GM12878 (cell line): ENCODE measurements around the gene IMMP2L. TPM values are rescaled to one million over a fixed set of nuclear protein-coding genes. Genes with fewer than 3 reads are reported as not detected.
"Not testable (repeated sequence)": the region's sequence is repeated elsewhere in the genome, so short reads cannot be mapped to it uniquely, and the experiment has no call there.

Experiments used
- ATAC-seq: fragments of 200-7000 bp; cut with Tn5 transposase; 3 replicates; pipeline ENCODE4 v1.9.1; 2020; ENCODE audit warnings: mild to moderate bottlenecking, moderate library complexity
- BruUV-seq: library from RNA; stranded (reverse); fragments of 400-500 nt; replicated peaks from 2 replicates; lab custom pipeline; 2021; lab: Mats Ljungman, UMichigan
- CTCF ChIA-PET: fragments of 300-600 bp; sonication (Branson Sonifier 250); formaldehyde crosslinking; extraction: SDS; loops from one replicate; lab custom pipeline; 2021; ENCODE audit warnings: inconsistent platforms; lab: Yijun Ruan, JAX
- POLR2A ChIA-PET: fragments of 350-600 bp; formaldehyde crosslinking; extraction: SDS; loops from one replicate; lab custom pipeline; 2021; ENCODE audit warnings: inconsistent platforms; lab: Charles Lee
- RAD21 ChIA-PET: fragments of 300-600 bp; sonication (Branson Sonifier 250); formaldehyde crosslinking; loops from one replicate; lab custom pipeline; 2023; ENCODE audit warnings: antibody characterized with exemption; ENCODE audit not compliant: unreplicated experiment; lab: Charles Lee
- SMC1A ChIA-PET: fragments of 300-600 bp; sonication (Branson Sonifier 250); formaldehyde crosslinking; loops from one replicate; lab custom pipeline; 2023; ENCODE audit not compliant: unreplicated experiment, uncharacterized antibody; lab: Charles Lee
- DNase-seq: peaks from one replicate; pipeline ENCODE4 v3.0.0-alpha.2; 2011; ENCODE audit warnings: low read depth, low spot score
- FAIRE-seq: peaks from 3 replicates; lab custom pipeline; 2011; peaks lifted over from hg19 to GRCh38; lab: Jason Lieb, UNC
- H2AFZ ChIP-seq: 2 replicates; pipeline ENCODE4 v1.6.0; 2011; ENCODE audit warnings: low read depth, low read length, control low read depth; ENCODE audit not compliant: control insufficient read depth
- H3K27ac ChIP-seq: 2 replicates; pipeline ENCODE4 v1.5.1; 2011; ENCODE audit warnings: control low read depth; ENCODE audit not compliant: control insufficient read depth, insufficient read depth
- H3K27me3 ChIP-seq, 2 experiments: replicated peaks in 1 of 2; 2 replicates each; pipeline versions ENCODE4 v1.6.0 to v1.6.1; 2011; ENCODE audit warnings: low read length in 1 of 2; ENCODE audit not compliant: control insufficient read depth in 2 of 2, insufficient read depth in 2 of 2
- H3K36me3 ChIP-seq, 2 experiments: 2 replicates each; pipeline ENCODE4 v1.5.1; 2011; ENCODE audit warnings: low read length in 1 of 2; ENCODE audit not compliant: control insufficient read depth in 2 of 2, insufficient read depth in 2 of 2
- H3K4me1 ChIP-seq: 2 replicates; pipeline ENCODE4 v1.6.1; 2011; ENCODE audit warnings: mild to moderate bottlenecking, low read length, moderate library complexity, mixed read lengths; ENCODE audit not compliant: control insufficient read depth, insufficient read depth
- H3K4me2 ChIP-seq: 2 replicates; pipeline ENCODE4 v1.6.0; 2011; ENCODE audit warnings: control low read depth; ENCODE audit not compliant: control insufficient read depth, insufficient read depth
- H3K4me3 ChIP-seq: fragments of 200-600 bp; sonication (generic); 2 replicates; pipeline ENCODE4 v1.5.1; 2016
- H3K79me2 ChIP-seq: 2 replicates; pipeline ENCODE4 v1.6.0; 2011; ENCODE audit warnings: low read length; ENCODE audit not compliant: control insufficient read depth, insufficient read depth
- H3K9ac ChIP-seq: 2 replicates; pipeline ENCODE4 v1.8.0; 2011; ENCODE audit warnings: low read length, control low read depth, mixed read lengths; ENCODE audit not compliant: control insufficient read depth, insufficient read depth
- H3K9me3 ChIP-seq: replicated peaks from 3 replicates; pipeline ENCODE4 v1.5.1; 2011; ENCODE audit warnings: mild to moderate bottlenecking, low read length; ENCODE audit not compliant: control insufficient read depth, insufficient read depth
- H4K20me1 ChIP-seq: 2 replicates; pipeline ENCODE4 v1.6.0; 2011; ENCODE audit not compliant: control insufficient read depth, insufficient read depth
- BRCA1 ChIP-seq: IDR thresholded peaks from 2 replicates; pipeline ENCODE4 v1.6.1; 2011; ENCODE audit warnings: low read depth, low read length, improper control_type of control experiment
- E2F8 ChIP-seq: fragments of 450-650 bp; IDR thresholded peaks from 2 replicates; pipeline ENCODE4 v1.6.1; 2018; ENCODE audit warnings: mild to moderate bottlenecking, low read depth, moderate library complexity; ENCODE audit not compliant: partially characterized antibody
- MEF2A ChIP-seq: IDR thresholded peaks from 2 replicates; pipeline ENCODE4 v1.6.1; 2011; ENCODE audit warnings: low read depth, mild to moderate bottlenecking, low read length, moderate library complexity; ENCODE audit not compliant: insufficient read depth
- MEF2B ChIP-seq: fragments of 450-650 bp; IDR thresholded peaks from 2 replicates; pipeline ENCODE4 v1.6.1; 2018; ENCODE audit warnings: mild to moderate bottlenecking, moderate library complexity; ENCODE audit not compliant: partially characterized antibody, poor library complexity, severe bottlenecking
- MLLT1 ChIP-seq: fragments of 450-650 bp; IDR thresholded peaks from 2 replicates; pipeline ENCODE4 v1.6.1; 2016; ENCODE audit warnings: mild to moderate bottlenecking
- STAT3 ChIP-seq: IDR thresholded peaks from 2 replicates; pipeline ENCODE4 v1.6.1; 2011; ENCODE audit warnings: low read depth, low read length, improper control_type of control experiment
- TCF3 ChIP-seq: IDR thresholded peaks from 2 replicates; pipeline ENCODE4 v1.6.1; 2012; ENCODE audit warnings: low read depth, mild to moderate bottlenecking, low read length, borderline replicate concordance; ENCODE audit not compliant: insufficient read depth
- YY1 ChIP-seq: IDR thresholded peaks from 2 replicates; pipeline ENCODE4 v1.6.1; 2011; ENCODE audit warnings: low read depth, mild to moderate bottlenecking, low read length
- ZBTB4 ChIP-seq: fragments of 450-650 bp; formaldehyde crosslinking; IDR thresholded peaks from 2 replicates; pipeline ENCODE4 v1.4.0; 2022; ENCODE audit warnings: mild to moderate bottlenecking, moderate library complexity
- ZNF274 ChIP-seq: IDR thresholded peaks from one replicate; pipeline ENCODE4 v1.8.0; 2011; ENCODE audit not compliant: insufficient read length, insufficient read depth
- ZNF687 ChIP-seq: fragments of 450-650 bp; IDR thresholded peaks from 2 replicates; pipeline ENCODE4 v1.6.1; 2017; ENCODE audit warnings: mild to moderate bottlenecking, moderate library complexity
- WGBS: methylation state at CpG from one replicate; pipeline ENCODE4 v1.1.6; 2016; ENCODE audit warnings: low lambda C conversion rate; ENCODE audit not compliant: insufficient replicate concordance, insufficient coverage; ENCODE audit errors: missing lambda C conversion rate; 5-methylcytosine and 5-hydroxymethylcytosine counted together
- in situ Hi-C: fragments of 300-500 bp; cut with MboI; formaldehyde crosslinking; loops from 9 replicates; pipeline ENCODE4 v1.14.3; 2018; ENCODE audit warnings: mixed read lengths
- intact Hi-C: fragments of 100-400 bp; cut with micrococcal nuclease; formaldehyde crosslinking; loops from one replicate; pipeline ENCODE4 v1.14.2; 2022; ENCODE audit not compliant: unreplicated experiment
- polyA plus RNA-seq, 11 experiments: library from polyadenylated mRNA; depleted of rRNA in 4 of 11; unstranded in 6 of 11; stranded (reverse) in 5 of 11; fragments of >200 nt; fragmentation: Nextera tagmentation in 4 of 11; fragmentation: Illumina TruSeq in 1 of 11; extraction: Ambion mirVana in 4 of 11; extraction: Trizol in 1 of 11; gene quantifications; 1 replicate in 1 of 11; 2 replicates in 10 of 11; pipeline versions ENCODE4 v1.2.1 to v1.2.3, GENCODE V29; 2011 to 2016; ENCODE audit warnings: inconsistent platforms in 2 of 11, missing spikeins in 2 of 11, low read depth in 1 of 11
- total RNA-seq, 4 experiments: library from RNA; depleted of rRNA in 3 of 4; stranded (reverse); fragments of >200 nt in 3 of 4; fragmentation: Illumina TruSeq in 1 of 4; extraction: Trizol in 1 of 4; gene quantifications; 2 replicates each; pipeline versions ENCODE4 v1.2.1 to v1.2.3, GENCODE V29; 2013 to 2021

IMMP2L gene
- total and polyA plus RNA-seq, 10 of the 15 experiments (the other 5 are each of a cell fraction or from before 2014, with no cell fraction given), result 12.6 to 46.3 (median 19.6) TPM

- TF ChIP-seq ZNF687, result no peak
- no peak for TF ChIP-seq MEF2B
- TF ChIP-seq STAT3, result no peak
- no peak for TF ChIP-seq ZNF274
- TF ChIP-seq ZBTB4, result no peak
- TF ChIP-seq MLLT1, result no peak
- TF ChIP-seq BRCA1, result no peak
- TF ChIP-seq MEF2A, result no peak
- no peak for TF ChIP-seq E2F8
- TF ChIP-seq YY1, result no peak
- TF ChIP-seq TCF3, result no peak
These were observed 290.2 kb downstream of the IMMP2L start (continued) for GRCh38 chr7:111272092-111272491.

- ATAC-seq, RAD21 ChIA-PET, H3K27ac ChIP-seq, H3K4me3 ChIP-seq, H3K9ac ChIP-seq, H3K36me3 ChIP-seq, H3K27me3 ChIP-seq, FAIRE-seq, DNase-seq, CTCF ChIA-PET, intact Hi-C loops, in situ Hi-C loops, H3K4me2 ChIP-seq, H4K20me1 ChIP-seq, SMC1A ChIA-PET, POLR2A ChIA-PET, H3K9me3 ChIP-seq, H3K4me1 ChIP-seq, H3K79me2 ChIP-seq, H2AFZ ChIP-seq, BruUV-seq: not testable (repeated sequence)
- WGBS, result 43% methylated on average over 2 of the region's 2 CpGs
These were observed 291.5 kb downstream of the IMMP2L start for GRCh38 chr7:111270794-111271193.
